Retinal pigment epithelial cell (primary cell): ENCODE measurements around the gene NPAS3.

Experiments
- DNase-seq: peaks from one replicate; pipeline ENCODE4 v3.0.0-alpha.2; 2010; ENCODE audit warnings: low read depth
- H3K4me3 ChIP-seq: 2 replicates; pipeline ENCODE4 v1.5.1; 2011; ENCODE audit warnings: mild to moderate bottlenecking, low read length, control low read depth, moderate library complexity
- CTCF ChIP-seq: conservative IDR thresholded peaks from 2 replicates; pipeline ENCODE4 v1.5.1; 2011; ENCODE audit warnings: low read depth, low read length, control low read depth, inconsistent platforms

Gene NPAS3

DNA sequence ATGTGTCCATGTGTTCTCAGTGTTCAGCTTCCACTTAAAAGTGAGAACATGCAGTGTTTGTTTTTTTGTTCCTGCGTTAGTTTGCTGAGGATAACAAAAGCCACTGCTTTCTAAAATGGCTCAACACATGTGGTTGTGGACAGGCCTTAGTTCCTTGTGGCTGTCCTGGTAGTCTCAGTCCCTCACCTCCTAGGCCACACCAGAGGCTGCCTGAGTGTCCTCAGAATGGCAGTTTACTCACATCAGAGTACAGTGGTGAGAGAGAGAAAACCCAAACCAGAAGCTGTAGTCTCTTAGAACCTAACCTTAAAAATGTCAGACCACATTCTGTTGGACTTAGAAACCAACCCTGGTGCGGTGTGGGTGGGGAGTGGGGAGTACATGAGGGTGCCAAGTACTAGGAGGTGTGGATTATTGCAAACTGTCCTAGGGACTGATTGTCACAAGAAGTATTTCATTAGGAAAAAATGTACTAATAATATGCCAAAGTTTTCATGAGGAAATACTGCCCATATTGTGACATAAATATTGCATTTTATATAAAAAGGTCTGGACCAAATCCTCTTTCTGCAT is 30.4 kb downstream of the NPAS3 start:
- no peak for DNase-seq
- TF ChIP-seq CTCF = no peak
- H3K4me3 ChIP-seq = no peak overlapping the region

- H3K4me3 ChIP-seq = no peak overlapping the region
- DNase-seq = no peak
- no peak for TF ChIP-seq CTCF
Observed at GRCh38 chr14:32977913-32978312, 39.2 kb downstream of the NPAS3 start.

DNA sequence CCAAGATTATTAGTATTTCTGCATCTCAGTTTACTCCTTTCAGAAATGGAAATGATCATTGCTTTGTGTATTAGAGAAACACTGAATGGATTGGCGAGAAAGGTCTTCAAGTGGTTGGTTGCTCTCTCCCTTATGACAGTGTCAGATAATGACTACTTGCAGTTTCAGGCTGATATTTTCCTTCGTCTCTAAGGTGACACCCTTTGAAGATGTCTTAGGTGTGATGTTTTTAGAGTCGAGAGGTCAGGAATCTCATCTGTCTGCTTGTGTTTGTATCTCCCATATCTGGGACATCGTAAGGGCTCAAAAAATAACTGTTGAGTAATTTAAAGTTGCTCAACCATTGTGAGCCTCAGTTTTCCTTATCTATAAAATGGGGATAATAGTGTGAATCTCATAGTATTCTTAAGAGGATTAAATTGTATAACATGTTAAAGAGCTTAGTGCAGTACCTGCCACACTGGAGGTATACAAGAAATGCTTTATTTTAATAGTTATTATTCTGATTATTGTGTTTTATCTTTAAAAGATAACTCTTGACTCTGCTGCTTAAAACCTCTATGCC is 40.1 kb downstream of the NPAS3 start:
- no peak for TF ChIP-seq CTCF
- H3K4me3 ChIP-seq = no peak overlapping the region
- no peak for DNase-seq

- TF ChIP-seq CTCF = no peak
- no peak overlapping the region for H3K4me3 ChIP-seq
- no peak for DNase-seq
Observed at GRCh38 chr14:32980178-32980901, 41.7 kb downstream of the NPAS3 start.

DNA sequence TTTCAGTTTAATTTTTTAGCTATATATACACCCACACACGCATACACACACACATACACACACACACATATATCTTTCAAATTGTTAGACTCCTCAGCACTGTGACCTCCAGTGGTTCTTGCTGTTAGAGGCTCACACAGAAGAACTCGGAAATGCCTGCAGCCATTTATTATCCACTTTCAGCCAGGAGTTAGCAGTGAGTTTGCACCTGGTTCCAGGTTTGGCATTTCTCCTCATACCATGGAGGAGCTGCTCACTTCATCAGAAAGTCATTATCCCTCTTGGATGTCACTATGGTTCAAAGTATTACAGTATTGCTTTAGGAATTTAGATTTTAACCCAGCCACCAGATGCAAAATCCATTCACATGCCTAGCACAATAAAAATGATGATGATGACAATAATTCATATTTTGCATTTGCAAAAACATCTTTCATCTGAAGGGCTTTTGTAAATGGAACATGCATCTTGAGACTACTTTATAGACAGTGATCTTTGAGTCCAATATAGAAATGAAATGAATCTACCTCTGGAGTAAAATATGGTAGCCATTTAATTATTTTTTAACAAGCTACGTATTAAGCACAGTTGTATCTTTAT is 42.3 kb downstream of the NPAS3 start:
- DNase-seq = no peak
- no peak for TF ChIP-seq CTCF
- H3K4me3 ChIP-seq = no peak overlapping the region

DNA sequence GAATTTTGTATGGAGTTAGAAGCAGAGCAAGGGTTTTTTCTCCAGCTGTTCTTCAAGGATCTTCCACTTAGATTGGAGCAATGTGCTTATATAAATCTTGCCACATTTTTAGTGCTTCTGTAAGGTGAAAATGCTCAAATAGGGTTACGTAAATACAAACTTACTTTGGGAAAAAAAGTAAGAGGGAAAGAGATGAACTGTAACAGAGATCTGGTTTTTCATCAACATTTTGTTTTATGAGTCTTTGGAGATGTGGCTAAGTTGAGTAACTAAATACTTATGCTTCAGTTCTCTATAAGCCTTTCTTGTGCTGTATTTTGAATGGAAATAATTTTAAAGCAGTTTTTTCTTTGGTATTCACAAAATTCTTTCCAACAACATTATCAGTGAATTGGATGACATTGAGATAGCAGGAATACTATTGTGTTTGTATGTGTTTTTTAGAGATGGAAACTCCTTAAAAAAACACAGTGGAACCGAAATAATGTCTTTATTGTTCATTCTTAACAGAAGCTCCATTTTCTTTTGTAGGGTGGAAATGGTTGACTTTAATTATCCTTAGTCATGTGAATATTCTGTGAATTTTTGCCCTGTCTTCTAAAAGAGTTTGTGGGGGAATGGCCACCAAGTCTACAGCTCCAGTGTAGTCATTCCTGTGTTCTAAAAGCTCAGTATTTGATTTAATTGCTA is 45.7 kb downstream of the NPAS3 start:
- no peak overlapping the region for H3K4me3 ChIP-seq
- no peak for DNase-seq
- no peak for TF ChIP-seq CTCF
